Epithelial cell of esophagus (primary cell): ENCODE results near the gene ABT1.
"Not testable (repeated sequence)": the region's sequence is repeated elsewhere in the genome, so short reads cannot be mapped to it uniquely, and the experiment has no call there.

Experiments
- DNase-seq: peaks from one replicate; pipeline ENCODE4 v3.0.0; 2010; ENCODE audit warnings: low read depth
- H3K4me3 ChIP-seq: 2 replicates; pipeline ENCODE4 v1.5.1; 2011; ENCODE audit warnings: mild to moderate bottlenecking, low read length, control low read depth
- CTCF ChIP-seq: IDR thresholded peaks from 2 replicates; pipeline ENCODE4 v1.5.1; 2011; ENCODE audit warnings: low read depth, mild to moderate bottlenecking, low read length, control low read depth, inconsistent platforms; ENCODE audit not compliant: insufficient read depth; ENCODE audit errors: missing control alignments

The ABT1 gene

GRCh38 chr6:26596579-26597388, at the start of gene ABT1:
Gene ABT1, plus strand, starts transcription at chr6:26596953. Its CDS starts 30 bp downstream, at chr6:26596983.
- no peak for TF ChIP-seq CTCF
- H3K4me3 ChIP-seq, result peak within 1 kb of the TSS; percentile 99
- peak; percentile 100 for DNase-seq

- not testable (repeated sequence) for DNase-seq, H3K4me3 ChIP-seq
Measured at GRCh38 chr6:26547363-26547762, 49.4 kb upstream of the ABT1 start.

GRCh38 chr6:26550250-26550993, 46.3 kb upstream of the ABT1 start:
- no peak for TF ChIP-seq CTCF
- peak overlapping the region; percentile 54 for H3K4me3 ChIP-seq
- DNase-seq, result peak; percentile 37

- H3K4me3 ChIP-seq, result no peak overlapping the region
- DNase-seq, result no peak
- TF ChIP-seq CTCF, result no peak
Measured at GRCh38 chr6:26552205-26552604, 44.5 kb upstream of the ABT1 start.

GRCh38 chr6:26552640-26553188, 44.0 kb upstream of the ABT1 start:
- no peak for TF ChIP-seq CTCF
- peak overlapping the region; percentile 76 for H3K4me3 ChIP-seq
- DNase-seq, result no peak

- DNase-seq, result peak; percentile 70
- H3K4me3 ChIP-seq, result peak overlapping the region; percentile 76
- no peak for TF ChIP-seq CTCF
Measured at GRCh38 chr6:26553264-26553634, 43.5 kb upstream of the ABT1 start.
